ENCODE results near the gene SV2B.
"Not testable (repeated sequence)": the region's sequence is repeated elsewhere in the genome, so short reads cannot be mapped to it uniquely, and the experiment has no call there.

SV2B gene, protein sequence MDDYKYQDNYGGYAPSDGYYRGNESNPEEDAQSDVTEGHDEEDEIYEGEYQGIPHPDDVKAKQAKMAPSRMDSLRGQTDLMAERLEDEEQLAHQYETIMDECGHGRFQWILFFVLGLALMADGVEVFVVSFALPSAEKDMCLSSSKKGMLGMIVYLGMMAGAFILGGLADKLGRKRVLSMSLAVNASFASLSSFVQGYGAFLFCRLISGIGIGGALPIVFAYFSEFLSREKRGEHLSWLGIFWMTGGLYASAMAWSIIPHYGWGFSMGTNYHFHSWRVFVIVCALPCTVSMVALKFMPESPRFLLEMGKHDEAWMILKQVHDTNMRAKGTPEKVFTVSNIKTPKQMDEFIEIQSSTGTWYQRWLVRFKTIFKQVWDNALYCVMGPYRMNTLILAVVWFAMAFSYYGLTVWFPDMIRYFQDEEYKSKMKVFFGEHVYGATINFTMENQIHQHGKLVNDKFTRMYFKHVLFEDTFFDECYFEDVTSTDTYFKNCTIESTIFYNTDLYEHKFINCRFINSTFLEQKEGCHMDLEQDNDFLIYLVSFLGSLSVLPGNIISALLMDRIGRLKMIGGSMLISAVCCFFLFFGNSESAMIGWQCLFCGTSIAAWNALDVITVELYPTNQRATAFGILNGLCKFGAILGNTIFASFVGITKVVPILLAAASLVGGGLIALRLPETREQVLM

DNA sequence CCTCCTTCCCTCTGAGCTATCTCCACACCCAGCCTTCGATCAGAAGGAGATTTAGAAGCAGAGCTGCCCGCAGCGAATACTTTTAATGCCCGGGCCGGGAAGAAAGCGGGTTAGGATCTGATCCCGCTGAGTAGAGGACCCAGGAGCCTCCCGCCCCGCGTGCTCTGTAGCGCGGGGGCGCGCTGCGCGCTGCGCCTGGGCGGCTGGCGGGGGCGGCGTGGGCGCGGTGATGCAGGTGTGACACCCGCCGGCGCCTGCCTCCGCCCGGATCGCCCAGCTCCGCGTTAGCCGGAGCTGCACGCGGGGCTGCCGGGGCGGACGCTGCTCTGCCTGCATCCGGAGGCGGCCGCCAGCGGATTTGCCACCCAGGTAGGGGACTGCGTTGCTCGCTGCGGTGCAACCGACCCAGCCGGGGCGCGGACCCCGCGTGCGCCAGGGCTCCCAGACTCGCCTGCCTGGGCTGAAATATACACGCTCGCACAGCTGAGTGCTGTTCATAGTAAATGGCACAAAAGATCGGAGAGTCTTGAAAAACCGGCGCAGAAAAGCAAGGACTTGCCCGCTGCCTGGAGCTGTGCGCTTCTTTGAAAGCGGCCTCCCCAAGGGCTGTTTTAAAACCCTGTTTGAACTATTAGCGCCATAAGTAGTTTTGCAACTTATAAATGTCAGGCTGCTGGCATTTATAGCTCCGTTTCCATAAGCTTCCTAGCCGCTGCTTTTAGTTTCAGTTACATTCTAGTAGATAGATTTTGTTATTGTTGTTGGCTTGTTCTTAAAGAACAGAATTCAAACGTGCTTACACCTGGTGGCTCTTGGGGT, at the start of gene SV2B:
Gene SV2B, plus strand, starts transcription at position 263 of the 819 bp plus-strand sequence. CDS start 126,007 bp downstream, outside the sequence.
- DNase-seq (ENCODE audit: low read depth) = peak; percentile 6

DNA sequence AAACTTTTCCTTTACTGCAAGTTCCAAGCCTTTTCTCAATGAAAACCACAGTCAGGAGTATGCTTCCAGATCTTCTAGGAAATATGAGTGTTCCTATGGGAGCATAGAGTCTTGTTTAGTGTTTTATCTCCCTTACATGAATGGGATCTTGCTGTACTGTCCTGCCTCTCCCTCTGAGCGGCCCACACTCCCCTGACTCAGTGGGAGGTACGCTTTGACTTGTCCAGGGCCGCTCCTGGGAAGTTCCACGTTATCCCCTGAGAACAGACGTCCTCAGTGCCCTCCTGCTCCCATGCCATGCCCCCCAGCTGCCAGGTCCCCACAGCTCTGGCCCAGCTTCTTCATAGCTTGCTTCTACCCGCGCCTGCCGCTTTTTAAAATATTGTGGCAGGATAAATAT, 48.8 kb upstream of the SV2B start:
- no peak for DNase-seq (ENCODE audit: low read depth)

- no peak for DNase-seq (ENCODE audit: low read depth)
Measured at GRCh38 chr15:91054816-91055215, 45.2 kb upstream of the SV2B start.

DNA sequence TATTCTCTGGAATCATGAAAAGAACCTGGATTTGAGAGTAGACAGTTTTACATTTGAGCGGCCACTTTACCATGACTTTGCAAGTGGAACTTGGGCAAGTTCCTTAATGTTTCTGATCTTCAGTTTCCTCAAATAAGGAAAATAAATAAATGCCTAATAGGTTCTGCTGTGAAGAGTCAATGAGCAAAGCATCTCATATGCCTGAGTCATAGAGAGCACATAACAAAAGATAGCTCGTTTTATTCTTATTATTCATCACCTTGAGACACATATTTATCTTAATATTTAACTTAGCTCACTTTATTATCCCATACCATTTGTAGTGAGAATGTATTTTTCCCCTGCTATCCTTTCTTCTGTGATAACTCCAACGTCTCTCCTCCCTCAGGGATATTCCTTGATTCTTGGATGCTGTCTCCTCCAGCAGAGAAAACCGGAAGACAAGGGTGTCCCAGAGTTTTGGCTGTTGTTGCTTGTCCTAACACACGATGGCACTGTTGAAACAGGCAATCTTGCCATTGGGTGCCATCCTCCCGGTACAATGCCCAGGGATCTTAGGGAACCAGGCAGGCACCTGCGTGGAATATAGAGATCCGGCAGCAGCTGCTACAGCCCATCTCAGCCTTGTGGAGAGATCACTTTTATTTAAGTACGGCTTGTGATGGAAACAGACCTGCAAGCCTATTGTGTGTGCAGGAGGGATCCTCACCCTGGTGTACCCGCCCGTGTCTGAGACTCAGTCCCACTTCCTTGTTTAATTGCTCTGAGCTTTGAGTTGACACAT, 44.3 kb upstream of the SV2B start:
- no peak for DNase-seq (ENCODE audit: low read depth)

DNA sequence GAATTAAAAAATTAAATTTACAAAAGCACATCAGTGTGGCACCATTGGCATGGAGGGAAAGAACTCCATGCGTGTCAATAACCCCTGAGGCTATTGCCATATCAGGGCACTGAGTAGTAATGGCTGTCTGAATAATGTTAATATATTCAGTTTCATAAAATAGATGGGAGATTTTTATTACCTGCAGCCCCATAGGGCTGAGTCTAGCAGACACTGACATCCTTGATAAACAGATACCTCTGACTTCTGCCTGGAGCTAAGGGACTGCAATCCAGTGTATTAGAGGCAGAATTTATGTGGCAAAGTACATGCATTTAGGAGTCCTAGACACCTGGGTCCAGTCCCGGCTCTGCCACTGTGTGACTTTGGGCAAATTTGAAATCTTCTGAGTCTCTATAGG, 38.8 kb upstream of the SV2B start:
- no peak for DNase-seq (ENCODE audit: low read depth)

- no peak for DNase-seq (ENCODE audit: low read depth)
Measured at GRCh38 chr15:91061997-91062396, 38.1 kb upstream of the SV2B start.

DNA sequence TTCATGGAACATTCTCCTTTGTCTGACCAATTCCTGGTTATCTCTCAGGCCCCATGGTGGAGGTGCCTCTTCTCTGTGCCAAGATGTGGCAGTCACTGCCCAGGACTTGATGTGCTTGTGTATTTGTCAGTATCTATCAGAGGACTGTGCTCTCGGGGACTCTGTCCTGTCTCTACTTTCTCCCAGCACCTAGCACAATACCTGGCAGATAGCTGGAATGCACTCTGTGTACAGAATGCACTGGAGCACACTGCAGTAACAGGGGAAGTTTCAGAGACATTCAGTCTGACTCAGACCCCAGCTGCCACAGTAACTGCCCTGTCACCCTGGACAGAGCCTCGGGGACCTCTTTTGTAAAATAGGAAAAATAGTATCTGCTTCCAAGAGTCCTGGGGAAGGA, 34.6 kb upstream of the SV2B start:
- DNase-seq (ENCODE audit: low read depth) = no peak

DNA sequence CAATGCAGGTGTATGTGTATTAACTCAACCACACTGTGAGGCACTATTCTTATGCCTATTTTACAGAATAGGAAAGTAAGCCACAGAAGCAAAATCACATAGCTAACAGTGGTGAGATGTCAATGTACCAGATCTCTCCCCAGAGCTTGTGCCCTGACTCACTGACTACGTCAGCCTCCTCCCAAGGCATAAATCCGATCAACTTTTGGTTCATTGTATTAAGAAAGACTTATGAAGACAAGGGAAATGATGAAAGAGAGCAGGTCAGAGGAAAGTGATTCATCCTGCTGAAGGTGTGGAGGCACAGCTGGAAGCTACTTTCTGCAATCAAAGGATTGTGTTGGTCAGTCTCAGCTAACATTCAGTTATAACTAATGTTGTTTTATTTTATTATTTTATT, 33.0 kb upstream of the SV2B start:
- DNase-seq (ENCODE audit: low read depth) = no peak

- DNase-seq (ENCODE audit: low read depth) = no peak
Measured at GRCh38 chr15:91068436-91068835, 31.6 kb upstream of the SV2B start.

DNA sequence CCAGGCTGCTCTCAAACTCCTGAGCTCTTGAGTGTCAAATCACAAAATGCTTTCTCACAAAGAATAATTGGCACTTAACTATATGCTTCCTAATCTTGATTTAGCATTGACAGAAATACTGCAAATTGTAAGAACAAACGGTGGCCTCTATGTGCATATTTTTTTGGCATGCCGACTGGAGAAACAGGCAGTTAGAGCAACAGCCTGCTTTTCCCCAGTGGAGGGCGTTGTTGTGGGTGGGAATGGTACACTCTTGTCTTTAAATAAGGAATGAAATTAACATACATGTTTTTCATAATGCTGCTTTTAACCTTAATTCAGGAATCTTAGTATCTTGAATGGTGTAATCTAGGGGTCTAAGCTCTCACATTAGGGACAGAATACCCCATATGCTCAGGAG, 31.1 kb upstream of the SV2B start:
- DNase-seq (ENCODE audit: low read depth) = no peak

DNA sequence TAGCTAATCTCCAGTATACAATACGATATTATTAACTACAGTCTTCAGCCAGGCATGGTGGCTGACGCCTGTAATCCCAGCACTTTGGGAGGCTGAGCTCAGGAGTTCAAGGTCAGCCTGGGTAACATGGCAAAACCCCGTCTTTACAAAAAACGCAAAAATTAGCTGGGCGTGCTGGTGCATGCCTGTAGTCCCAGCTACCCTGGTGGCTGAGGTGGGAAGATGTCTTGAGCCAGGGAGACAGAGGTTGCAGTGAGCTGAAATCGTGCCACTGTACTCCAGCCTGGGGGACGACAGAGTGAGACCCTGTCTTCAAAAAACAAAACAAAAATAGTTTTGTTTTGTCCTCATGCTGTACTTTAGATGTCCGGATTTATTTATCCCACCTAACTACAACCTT, 29.2 kb upstream of the SV2B start:
- no peak for DNase-seq (ENCODE audit: low read depth)

- no peak for DNase-seq (ENCODE audit: low read depth)
Measured at GRCh38 chr15:91072161-91072560, 27.9 kb upstream of the SV2B start.

GRCh38 chr15:91073077-91073476, 27.0 kb upstream of the SV2B start:
- DNase-seq (ENCODE audit: low read depth) = no peak

DNA sequence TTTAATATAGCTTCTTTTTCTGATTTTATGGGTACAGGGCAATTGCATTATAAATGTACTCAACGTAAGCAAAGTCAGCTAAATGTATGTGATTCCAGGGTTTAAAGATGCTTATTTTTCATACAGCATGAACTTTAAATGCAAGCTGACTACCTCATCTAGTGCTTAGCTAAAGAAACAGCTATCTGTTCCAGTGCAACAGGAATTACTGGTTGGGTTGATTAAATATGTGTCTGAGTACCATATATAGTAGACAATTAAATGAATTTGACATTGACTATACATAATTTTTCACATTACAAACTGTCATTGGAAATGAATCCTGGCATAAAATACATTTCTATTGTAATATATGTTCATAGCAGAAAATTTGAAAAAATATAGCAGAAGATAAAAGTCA, 26.3 kb upstream of the SV2B start:
- DNase-seq (ENCODE audit: low read depth) = no peak

- no peak for DNase-seq (ENCODE audit: low read depth)
Measured at GRCh38 chr15:91075739-91076138, 24.3 kb upstream of the SV2B start.

DNA sequence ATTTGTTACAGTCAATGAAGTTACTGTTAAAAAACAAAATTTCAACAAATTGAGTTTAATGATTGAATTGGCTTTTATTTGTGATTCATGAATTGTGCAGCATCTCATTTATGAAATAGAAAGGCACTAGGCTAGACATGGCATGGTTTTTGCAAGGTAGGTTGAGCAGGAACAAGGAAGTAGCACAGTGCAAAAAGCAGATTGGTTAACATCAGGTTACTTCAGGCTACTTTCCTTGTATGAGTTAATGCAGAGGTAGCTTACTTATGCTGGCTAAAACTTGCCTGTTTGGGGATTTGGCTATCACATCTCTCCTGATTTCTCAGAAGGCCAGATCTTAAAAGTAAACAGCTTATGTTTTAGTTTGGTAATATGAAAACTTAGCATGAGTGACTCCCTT, 23.0 kb upstream of the SV2B start:
- DNase-seq (ENCODE audit: low read depth) = no peak

DNA sequence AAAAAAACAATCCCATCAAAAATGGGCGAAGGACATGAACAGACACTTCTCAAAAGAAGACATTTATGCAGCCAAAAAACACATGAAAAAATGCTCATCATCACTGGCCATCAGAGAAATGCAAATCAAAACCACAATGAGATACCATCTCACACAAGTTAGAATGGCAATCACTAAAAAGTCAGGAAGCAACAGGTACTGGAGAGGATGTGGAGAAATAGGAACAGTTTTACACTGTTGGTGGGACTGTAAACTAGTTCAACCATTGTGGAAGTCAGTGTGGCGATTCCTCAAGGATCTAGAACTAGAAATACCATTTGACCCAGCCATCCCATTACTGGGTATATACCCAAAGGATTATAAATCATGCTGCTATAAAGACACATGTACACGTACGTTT, 6.2 kb upstream of the SV2B start:
- not testable (repeated sequence) for DNase-seq (ENCODE audit: low read depth)

- DNase-seq (ENCODE audit: low read depth) = no peak
Measured at GRCh38 chr15:91098451-91098850, 1.6 kb upstream of the SV2B start.

DNA sequence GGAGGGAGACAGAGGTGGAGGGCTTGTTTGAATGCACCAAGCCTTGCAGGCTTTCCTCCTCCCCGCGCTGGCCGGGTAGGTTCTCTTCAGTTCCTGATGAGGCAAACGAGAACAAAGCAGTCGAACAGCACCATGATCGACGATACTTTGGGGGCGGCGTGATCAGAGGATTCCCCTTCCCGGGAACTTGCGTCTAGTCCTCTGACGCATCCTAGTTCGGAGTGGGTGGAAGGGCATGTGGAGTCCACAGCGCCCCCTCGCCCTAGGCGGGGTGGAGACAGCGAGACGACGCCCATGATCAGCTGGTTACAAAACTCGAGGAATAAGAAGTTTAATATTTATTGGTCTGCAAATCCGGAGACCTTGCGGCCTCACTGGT, 452 bp upstream of the SV2B start:
- DNase-seq (ENCODE audit: low read depth) = no peak

DNA sequence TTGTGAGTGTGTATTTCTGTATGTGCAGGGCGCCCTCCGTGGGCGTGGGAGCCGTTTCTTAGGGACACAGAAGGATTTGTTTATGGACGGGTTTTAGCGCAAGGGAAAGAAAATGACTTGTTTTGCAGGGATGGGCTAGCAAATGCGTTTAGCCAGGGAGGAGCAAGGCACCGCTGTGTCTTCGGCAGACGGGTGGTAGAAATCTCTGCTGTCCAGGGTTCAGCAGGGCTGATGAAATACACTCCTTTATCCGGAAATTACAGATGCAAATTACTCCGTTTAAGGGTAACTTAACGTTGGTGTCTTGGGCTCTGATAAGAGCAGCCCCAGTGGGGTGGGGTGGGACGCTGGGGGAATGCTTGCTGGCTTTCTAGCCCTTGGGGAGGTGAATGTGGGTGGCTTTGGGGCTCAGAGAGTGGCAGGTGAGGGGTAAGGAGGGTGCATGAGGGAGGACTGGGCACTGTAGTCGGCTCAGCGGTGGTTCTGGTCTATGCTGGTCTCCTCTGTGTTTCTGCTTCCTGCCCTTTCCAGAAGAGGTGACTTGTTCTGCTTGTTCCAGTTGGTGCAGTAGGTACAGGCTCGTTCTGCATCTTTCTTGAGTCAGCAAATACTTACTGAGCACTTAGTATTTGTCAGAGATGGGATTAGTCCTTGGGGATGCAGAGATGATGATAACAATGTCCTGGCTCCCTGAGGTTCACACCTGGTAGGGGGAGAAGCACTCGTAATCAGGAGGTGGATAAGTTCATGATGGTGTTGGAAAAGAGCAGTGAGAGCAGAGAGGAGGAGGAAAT, 954 bp downstream of the SV2B start:
- no peak for DNase-seq (ENCODE audit: low read depth)

DNA sequence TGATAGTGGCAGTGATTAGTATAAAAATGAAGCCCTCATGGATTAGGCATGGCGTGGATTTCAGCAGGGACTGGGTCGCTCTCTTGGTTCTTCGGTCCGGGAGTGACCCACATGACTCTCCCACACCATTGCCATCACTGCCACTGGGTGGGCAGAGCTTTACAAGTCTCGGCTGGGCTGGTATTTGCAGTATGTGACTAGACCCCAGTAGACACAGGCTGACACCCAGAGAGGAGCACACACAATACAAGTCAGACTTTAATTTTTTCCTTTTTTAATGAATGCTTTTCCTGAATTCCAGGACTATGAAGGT, 1.5 kb downstream of the SV2B start:
- no peak for DNase-seq (ENCODE audit: low read depth)
